HL-60 (cell line): ENCODE data around the gene CCR4.

Experiments used
- DNase-seq, 2 experiments: peaks; one replicate each; pipeline ENCODE4 v3.0.0-alpha.2; 2010 to 2020; ENCODE audit warnings: low read depth in 1 of 2, low spot score in 1 of 2
- H3K27ac ChIP-seq: fragments of 250-450 bp; sonication (Bioruptor Pico); replicated peaks from 2 replicates; pipeline ENCODE4 v1.5.1; 2020; ENCODE audit warnings: mild to moderate bottlenecking, moderate library complexity
- H3K27me3 ChIP-seq: fragments of 250-450 bp; sonication (Bioruptor Pico); 2 replicates; pipeline ENCODE4 v1.5.1; 2021; ENCODE audit warnings: mild to moderate bottlenecking, moderate library complexity; ENCODE audit not compliant: insufficient read depth, poor library complexity, severe bottlenecking
- H3K4me3 ChIP-seq: replicated peaks from 2 replicates; pipeline ENCODE4 v1.5.1; 2011; ENCODE audit warnings: mild to moderate bottlenecking, control low read depth, low read length; ENCODE audit not compliant: insufficient read depth
- CTCF ChIP-seq: IDR thresholded peaks from one replicate; pipeline ENCODE4 v1.5.1; 2011; ENCODE audit warnings: low read length, control low read depth, inconsistent platforms; ENCODE audit not compliant: insufficient read depth
- GABPA ChIP-seq: IDR thresholded peaks from 2 replicates; pipeline ENCODE4 v1.6.1; 2012; ENCODE audit warnings: low read depth
- POLR2AphosphoS5 ChIP-seq: IDR thresholded peaks from 2 replicates; pipeline ENCODE4 v1.6.1; 2012; ENCODE audit warnings: low read depth
- REST ChIP-seq: IDR thresholded peaks from 2 replicates; pipeline ENCODE4 v1.6.1; 2012; ENCODE audit warnings: low read depth; ENCODE audit not compliant: insufficient replicate concordance
- SPI1 ChIP-seq: IDR thresholded peaks from 2 replicates; pipeline ENCODE4 v1.6.1; 2012; ENCODE audit warnings: low read depth, mild to moderate bottlenecking, borderline replicate concordance

Gene CCR4

GRCh38 chr3:32910954-32911353 is 40.5 kb upstream of the CCR4 start:
- Histone ChIP-seq H3K4me3 (no peak overlapping the region), H3K27ac (no peak overlapping the region), H3K27me3 (no peaks in the 10 kb centered on the region)
- DNase-seq, result no peak
- no peak for TF ChIP-seq POLR2AphosphoS5
- no peak for TF ChIP-seq CTCF
- TF ChIP-seq GABPA, result no peak
- no peak for TF ChIP-seq SPI1
- TF ChIP-seq REST, result no peak

GRCh38 chr3:32912046-32912445 is 39.4 kb upstream of the CCR4 start:
- TF ChIP-seq REST (no peak), SPI1 (no peak), POLR2AphosphoS5 (no peak), CTCF (no peak), GABPA (no peak)

GRCh38 chr3:32913790-32914446 is 37.5 kb upstream of the CCR4 start:
- no peak for TF ChIP-seq SPI1
- TF ChIP-seq REST, result no peak
- no peak for TF ChIP-seq GABPA
- no peak for TF ChIP-seq POLR2AphosphoS5
- TF ChIP-seq CTCF, result no peak
- Histone ChIP-seq H3K4me3 (no peak overlapping the region), H3K27ac (no peak overlapping the region), H3K27me3 (no peaks in the 10 kb centered on the region)
- no peak for DNase-seq

More at GRCh38 chr3:32912046-32912445, 39.4 kb upstream of the CCR4 start:
- DNase-seq, result no peak
- no peak overlapping the region for H3K4me3 ChIP-seq
- H3K27me3 ChIP-seq, result no peaks in the 10 kb centered on the region
- H3K27ac ChIP-seq, result no peak overlapping the region
